WTC11 (cell line): Measurements from ENCODE around the gene ANTXR1. TPM values are rescaled to one million over a fixed set of nuclear protein-coding genes. Genes with fewer than 3 reads are reported as not detected.

Source experiments
- ATAC-seq: fragments of 200-7000 bp; cut with Tn5 transposase; 2 replicates; pipeline ENCODE4 v1.10.0; 2021; ENCODE audit warnings: mild to moderate bottlenecking, moderate library complexity
- CTCF ChIA-PET: fragments of 300-600 bp; sonication (Branson Sonifier 250); formaldehyde crosslinking; loops from one replicate; lab custom pipeline; 2021; ENCODE audit warnings: antibody characterized with exemption; lab: Charles Lee
- POLR2A ChIA-PET: fragments of 350-600 bp; sonication (Branson Sonifier 250); formaldehyde crosslinking; loops from one replicate; lab custom pipeline; 2021; ENCODE audit warnings: antibody characterized with exemption; lab: Charles Lee
- DNase-seq: peaks from one replicate; pipeline ENCODE4 v3.0.0; 2021; ENCODE audit warnings: low spot score
- H3K27ac Mint-ChIP-seq: 2 replicates; pipeline ENCODE4 v1.8.0; 2021; ENCODE audit warnings: mixed read lengths
- H3K27me3 Mint-ChIP-seq: 2 replicates; pipeline ENCODE4 v1.8.0; 2021; ENCODE audit warnings: low read depth, mild to moderate bottlenecking, moderate library complexity, mixed read lengths
- H3K36me3 Mint-ChIP-seq: 2 replicates; pipeline ENCODE4 v1.8.0; 2021; ENCODE audit warnings: mixed read lengths
- H3K4me1 Mint-ChIP-seq: 2 replicates; pipeline ENCODE4 v1.8.0; 2022; ENCODE audit warnings: mixed read lengths
- H3K4me3 Mint-ChIP-seq: 2 replicates; pipeline ENCODE4 v1.8.0; 2021; ENCODE audit warnings: mild to moderate bottlenecking, moderate library complexity, mixed read lengths
- H3K9me3 Mint-ChIP-seq: 2 replicates; pipeline ENCODE4 v1.8.0; 2021; ENCODE audit warnings: mixed read lengths
- AFF4 ChIP-seq: sonication (generic); formaldehyde crosslinking; IDR thresholded peaks from 2 replicates; pipeline ENCODE4 v1.8.1; 2023; ENCODE audit warnings: mild to moderate bottlenecking, missing genetic modification reagents, borderline replicate concordance
- AR ChIP-seq: fragments of 250-450 bp; sonication (Bioruptor Pico); IDR thresholded peaks from 2 replicates; pipeline ENCODE4 v1.9.0; 2021; ENCODE audit warnings: mild to moderate bottlenecking
- CREB1 ChIP-seq: sonication (generic); formaldehyde crosslinking; IDR thresholded peaks from 2 replicates; pipeline ENCODE4 v1.8.0; 2023; ENCODE audit warnings: mild to moderate bottlenecking, missing genetic modification reagents
- E2F1 ChIP-seq: sonication (generic); formaldehyde crosslinking; IDR thresholded peaks from 2 replicates; pipeline ENCODE4 v1.8.0; 2022; ENCODE audit warnings: mild to moderate bottlenecking, missing genetic modification reagents
- ERG ChIP-seq: fragments of 250-450 bp; sonication (Bioruptor Pico); IDR thresholded peaks from 2 replicates; pipeline ENCODE4 v1.8.0; 2021; ENCODE audit warnings: mild to moderate bottlenecking
- HMGXB4 ChIP-seq: sonication (generic); formaldehyde crosslinking; IDR thresholded peaks from 2 replicates; pipeline ENCODE4 v1.8.1; 2023; ENCODE audit warnings: mild to moderate bottlenecking, moderate library complexity, missing genetic modification reagents
- IRF1 ChIP-seq: sonication (generic); formaldehyde crosslinking; IDR thresholded peaks from 2 replicates; pipeline ENCODE4 v1.8.0; 2023; ENCODE audit warnings: missing genetic modification reagents
- IRF2 ChIP-seq: sonication (generic); formaldehyde crosslinking; IDR thresholded peaks from 2 replicates; pipeline ENCODE4 v1.8.0; 2022; ENCODE audit warnings: low read depth, missing genetic modification reagents, borderline replicate concordance
- JUN ChIP-seq: sonication (generic); formaldehyde crosslinking; IDR thresholded peaks from 2 replicates; pipeline ENCODE4 v1.8.0; 2023; ENCODE audit warnings: mild to moderate bottlenecking, missing genetic modification reagents
- KAT7 ChIP-seq: sonication (generic); formaldehyde crosslinking; IDR thresholded peaks from 2 replicates; pipeline ENCODE4 v1.8.1; 2023; ENCODE audit warnings: missing genetic modification reagents, mild to moderate bottlenecking, borderline replicate concordance
- MAX ChIP-seq: sonication (generic); formaldehyde crosslinking; IDR thresholded peaks from 2 replicates; pipeline ENCODE4 v1.8.0; 2022; ENCODE audit warnings: mild to moderate bottlenecking, missing genetic modification reagents
- NFE2L1 ChIP-seq: sonication (generic); formaldehyde crosslinking; IDR thresholded peaks from 2 replicates; pipeline ENCODE4 v1.8.1; 2023; ENCODE audit warnings: missing genetic modification reagents
- NR3C1 ChIP-seq: sonication (generic); formaldehyde crosslinking; conservative IDR thresholded peaks from 2 replicates; pipeline ENCODE4 v1.8.1; 2023; ENCODE audit warnings: low read depth, mild to moderate bottlenecking, missing genetic modification reagents
- RELA ChIP-seq: sonication (generic); formaldehyde crosslinking; IDR thresholded peaks from 2 replicates; pipeline ENCODE4 v1.8.1; 2022; ENCODE audit warnings: missing genetic modification reagents, mild to moderate bottlenecking, borderline replicate concordance
- SP1 ChIP-seq: sonication (generic); formaldehyde crosslinking; conservative IDR thresholded peaks from 2 replicates; pipeline ENCODE4 v1.8.1; 2022; ENCODE audit warnings: missing genetic modification reagents
- ZBTB43 ChIP-seq: sonication (generic); formaldehyde crosslinking; IDR thresholded peaks from 2 replicates; pipeline ENCODE4 v1.8.1; 2023; ENCODE audit warnings: mild to moderate bottlenecking, missing genetic modification reagents
- ZNF219 ChIP-seq: sonication (generic); formaldehyde crosslinking; IDR thresholded peaks from 2 replicates; pipeline ENCODE4 v1.8.0; 2023; ENCODE audit warnings: missing genetic modification reagents, mild to moderate bottlenecking, borderline replicate concordance
- ZNF232 ChIP-seq: sonication (generic); formaldehyde crosslinking; IDR thresholded peaks from 2 replicates; pipeline ENCODE4 v1.8.0; 2022; ENCODE audit warnings: mild to moderate bottlenecking, missing genetic modification reagents
- ZNF416 ChIP-seq: fragments of 250-450 bp; sonication (Bioruptor Pico); IDR thresholded peaks from 2 replicates; pipeline ENCODE4 v1.9.0; 2021; ENCODE audit warnings: mild to moderate bottlenecking, inconsistent platforms
- total RNA-seq: library from RNA; stranded (reverse); gene quantifications from 3 replicates; pipeline ENCODE4 v1.2.3, GENCODE V29; 2021

The ANTXR1 gene
- total RNA-seq, 1 experiment from 2014 or later: 30.0 TPM

GRCh38 chr2:69250981-69251380 lies 238.0 kb downstream of the ANTXR1 start (continued):
- TF ChIP-seq RELA (no peak), KAT7 (CRISPR knock-in tag) (no peak), NFE2L1 (CRISPR knock-in tag) (no peak), AFF4 (no peak), HMGXB4 (CRISPR knock-in tag) (no peak)

GRCh38 chr2:69251943-69252342 lies 239.0 kb downstream of the ANTXR1 start:
- ChIA-PET POLR2A (interaction anchor here (0.5 kb wide), 1 partner anchor 45 kb away, joined by 3 read pairs; no protein-coding TSS in a partner anchor), CTCF (no interaction called here)
- ATAC-seq: no peak
- Mint-ChIP-seq H3K4me3 (no peak overlapping the region), H3K9me3 (peaks cover under 1% of the 10 kb centered on the region; the same call in 1 of the 2 replicates), H3K27me3 (no peaks in the 10 kb centered on the region; the same call in 1 of the 2 replicates), H3K27ac (no peak overlapping the region), H3K36me3 (peaks cover 3% of the 10 kb centered on the region), H3K4me1 (no peaks in the 10 kb centered on the region)
- no peak for DNase-seq
- no peak for TF ChIP-seq SP1 (CRISPR knock-in tag)
- no peak for TF ChIP-seq CREB1
- no peak for TF ChIP-seq IRF2 (CRISPR knock-in tag)
- no peak for TF ChIP-seq E2F1 (CRISPR knock-in tag)
- TF ChIP-seq RELA: no peak
- TF ChIP-seq JUN (CRISPR knock-in tag): no peak
- no peak for TF ChIP-seq NR3C1
- TF ChIP-seq ZNF219: no peak
- TF ChIP-seq MAX (CRISPR knock-in tag): no peak
- TF ChIP-seq ERG (CRISPR knock-in tag): no peak
- no peak for TF ChIP-seq ZNF232 (CRISPR knock-in tag)
- TF ChIP-seq IRF1 (CRISPR knock-in tag): no peak
- no peak for TF ChIP-seq AR (CRISPR knock-in tag)
- no peak for TF ChIP-seq ZNF416 (CRISPR knock-in tag)
- no peak for TF ChIP-seq ZBTB43 (CRISPR knock-in tag)
